ENCODE data around the gene HDAC3. TPM values are rescaled to one million over a fixed set of nuclear protein-coding genes. Genes with fewer than 3 reads are reported as not detected.

Gene HDAC3
- total RNA-seq, 6 experiments from 2014 or later, result 18.2 to 26.5 (median 23.3) TPM

DNA sequence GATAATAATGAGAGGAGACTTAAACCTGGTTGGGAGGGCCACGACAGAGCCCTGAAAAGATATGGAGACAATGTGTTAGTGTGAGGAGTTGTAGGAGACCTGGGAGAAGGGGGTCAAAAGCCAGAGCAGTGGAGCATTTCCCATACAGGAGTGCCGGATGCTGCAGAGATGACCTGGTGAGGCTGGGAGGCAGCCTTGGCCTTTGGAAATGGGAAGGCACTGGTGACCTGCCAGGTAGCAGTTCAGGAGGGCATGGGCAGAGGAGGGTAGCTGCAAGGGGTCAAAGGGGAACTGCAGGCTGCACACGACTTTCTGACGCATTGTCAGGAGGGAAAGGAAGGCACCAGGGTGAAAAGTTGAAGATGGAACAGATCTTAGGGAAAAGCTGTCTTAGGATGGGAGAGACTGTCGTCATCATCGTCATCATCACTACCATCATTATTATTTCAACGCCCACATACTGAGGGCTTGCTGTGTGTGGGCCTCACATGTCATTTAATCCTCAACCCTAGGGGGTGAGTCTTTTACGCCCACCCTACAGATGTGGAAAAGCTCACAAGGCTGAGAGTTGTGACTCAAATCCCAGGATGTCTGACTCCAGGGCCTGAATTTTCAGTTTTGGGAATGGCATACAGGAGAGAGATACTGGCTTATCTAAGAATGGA, 32.1 kb upstream of the HDAC3 start:
- H3K27me3 ChIP-seq, result no peaks in the 10 kb centered on the region
- no peaks in the 10 kb centered on the region for H3K9me3 ChIP-seq
- DNase-seq (peak; percentile 66 to 87 (median 87)), ATAC-seq (peak; percentile 77 to 90 (median 83))
- peaks cover 0 to 19% (median 4%) of the 10 kb centered on the region in 4 donors for H3K4me1 ChIP-seq
- TF ChIP-seq POLR2A (IDR thresholded peaks at IDR 0.05), result no peak
- TF ChIP-seq CTCF (IDR thresholded peaks at IDR 0.05), result no peak
- 44% methylated on average over 8 of the region's 8 CpGs for WGBS (ENCODE audit: insufficient coverage, low coverage, low lambda C conversion rate, missing lambda C conversion rate)
- no peak overlapping the region for H3K4me3 ChIP-seq
- H3K36me3 ChIP-seq, result no peaks in the 10 kb centered on the region
- H3K27ac ChIP-seq, result peak overlapping the region in 1 of 3 donors; percentile 15
- intact Hi-C loops (cut with DNase I), result no loop called here

GRCh38 chr5:141665995-141666940, 29.6 kb upstream of the HDAC3 start:
- Histone ChIP-seq H3K27me3 (no peaks in the 10 kb centered on the region), H3K9me3 (no peaks in the 10 kb centered on the region), H3K4me1 (peaks cover 0 to 19% (median 4%) of the 10 kb centered on the region in 4 donors), H3K36me3 (no peaks in the 10 kb centered on the region), H3K27ac (no peak overlapping the region), H3K4me3 (no peak overlapping the region)
- TF ChIP-seq POLR2A (IDR thresholded peaks at IDR 0.05) (no peak), CTCF (IDR thresholded peaks at IDR 0.05) (no peak)
- 88% methylated on average over 11 of the region's 18 CpGs for WGBS (ENCODE audit: insufficient coverage, low coverage, low lambda C conversion rate, missing lambda C conversion rate)
- DNase-seq (no peak), ATAC-seq (no peak)
- intact Hi-C loops (cut with DNase I), result no loop called here

DNA sequence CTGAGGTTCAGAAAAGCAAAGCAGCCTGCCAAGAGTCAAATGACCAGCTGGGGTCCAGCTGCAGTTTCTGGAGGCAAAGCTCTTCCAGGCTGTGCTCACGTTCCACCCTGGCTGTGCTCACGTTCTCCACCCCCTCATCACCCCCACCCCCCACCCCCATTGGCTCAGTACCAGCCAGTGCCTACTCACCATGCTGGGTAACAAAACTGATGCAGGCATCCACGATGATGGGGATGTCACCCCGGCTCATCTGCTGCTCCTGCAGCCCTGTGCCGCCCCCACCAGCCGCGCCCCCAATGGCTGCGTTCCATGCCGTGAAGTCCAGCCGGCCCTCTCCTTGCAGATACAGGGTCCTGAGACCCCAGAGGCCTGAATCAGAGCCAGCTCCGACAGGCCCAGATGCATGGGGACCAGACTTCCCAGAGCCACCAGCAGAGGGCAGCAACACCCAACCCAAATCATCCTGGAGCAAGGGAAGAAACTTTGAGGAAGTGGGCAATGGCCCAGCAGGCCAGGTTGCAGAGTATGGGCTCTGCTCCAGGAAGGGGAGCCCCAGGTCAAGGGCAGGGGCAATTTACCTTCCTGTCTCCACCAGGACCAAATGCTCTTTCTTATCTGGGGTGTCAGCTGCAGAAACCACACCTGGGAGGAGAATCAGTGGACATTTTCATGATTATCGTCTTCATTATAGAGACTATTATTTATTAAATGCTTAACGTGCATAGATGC, 28.2 kb upstream of the HDAC3 start:
- no peak for TF ChIP-seq POLR2A (IDR thresholded peaks at IDR 0.05)
- peak; percentile 76 to 93 (median 91) for TF ChIP-seq CTCF (IDR thresholded peaks at IDR 0.05)
- no peaks in the 10 kb centered on the region for H3K36me3 ChIP-seq
- DNase-seq, result peak; percentile 81 to 83 (median 82)
- H3K27me3 ChIP-seq, result no peaks in the 10 kb centered on the region
- intact Hi-C loops (cut with DNase I), result no loop called here
- 11% methylated on average over 4 of the region's 13 CpGs for WGBS (ENCODE audit: insufficient coverage, low coverage, low lambda C conversion rate, missing lambda C conversion rate)
- H3K4me1 ChIP-seq, result peaks cover 0 to 19% (median 4%) of the 10 kb centered on the region in 4 donors
- ATAC-seq, result peak; percentile 85 to 92 (median 89)
- no peaks in the 10 kb centered on the region for H3K9me3 ChIP-seq
- H3K4me3 ChIP-seq, result no peak overlapping the region
- no peak overlapping the region for H3K27ac ChIP-seq

DNA sequence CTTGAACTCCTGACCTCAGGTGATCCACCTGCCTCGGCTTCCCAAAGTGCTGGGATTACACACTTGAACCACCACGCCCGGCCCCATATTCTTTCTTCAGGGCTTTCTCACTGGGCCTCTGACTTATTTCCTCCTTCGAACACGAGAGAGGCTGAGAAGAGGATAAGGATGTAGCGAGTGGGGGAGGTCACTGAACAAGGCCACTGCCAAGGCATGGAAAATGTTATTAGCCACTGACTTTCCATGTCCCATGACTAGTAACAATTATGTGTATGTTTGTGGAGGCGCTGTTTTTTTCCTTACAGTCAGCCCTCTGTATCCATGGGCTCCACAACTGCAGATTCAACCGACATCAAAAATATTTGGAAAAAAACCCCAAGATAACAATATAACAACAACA, 26.9 kb upstream of the HDAC3 start:
- TF ChIP-seq POLR2A (IDR thresholded peaks at IDR 0.05), result no peak
- TF ChIP-seq CTCF (IDR thresholded peaks at IDR 0.05), result no peak
- ATAC-seq (no peak), DNase-seq (no peak)
- Histone ChIP-seq H3K4me1 (peaks cover 0 to 9% (median 0%) of the 10 kb centered on the region in 4 donors), H3K9me3 (no peaks in the 10 kb centered on the region), H3K27ac (no peak overlapping the region), H3K36me3 (no peaks in the 10 kb centered on the region), H3K4me3 (no peak overlapping the region), H3K27me3 (no peaks in the 10 kb centered on the region)
- intact Hi-C loops (cut with DNase I), result no loop called here
- WGBS (ENCODE audit: insufficient coverage, low coverage, low lambda C conversion rate, missing lambda C conversion rate), result 65% methylated on average over 5 of the region's 8 CpGs
